Thoracic aorta (tissue), 2 donors: ENCODE results near the gene NQO2. TPM values are rescaled to one million over a fixed set of nuclear protein-coding genes. Genes with fewer than 3 reads are reported as not detected.

Source experiments
- ATAC-seq: fragments of 150-250 bp; one replicate; pipeline ENCODE4 v1.8.0; 2017; ENCODE audit warnings: low read depth; ENCODE audit not compliant: insufficient number of reproducible peaks, low FRiP score
- DNase-seq: peaks from one replicate; pipeline ENCODE4 v3.0.0-alpha.2; 2020; ENCODE audit warnings: low spot score
- H3K27ac ChIP-seq, 2 donors: fragments of 200-600 bp; sonication (generic); 1 replicate in 1 of 2; 2 replicates in 1 of 2; pipeline ENCODE4 v1.5.1; 2016; ENCODE audit warnings: mild to moderate bottlenecking in 2 of 2, moderate library complexity in 2 of 2
- H3K27me3 ChIP-seq: fragments of 200-600 bp; sonication (generic); replicated peaks from 2 replicates; pipeline ENCODE4 v1.6.0; 2016; ENCODE audit warnings: mild to moderate bottlenecking; ENCODE audit not compliant: insufficient read depth
- H3K36me3 ChIP-seq: fragments of 200-600 bp; sonication (generic); one replicate; pipeline ENCODE4 v1.5.1; 2016
- H3K4me1 ChIP-seq, 2 donors: fragments of 200-600 bp; sonication (generic); 1 replicate in 1 of 2; 2 replicates in 1 of 2; pipeline versions ENCODE4 v1.5.1 to v1.6.0; 2016; ENCODE audit warnings: low read depth in 2 of 2, mild to moderate bottlenecking in 1 of 2; ENCODE audit not compliant: control insufficient read depth in 1 of 2
- H3K4me3 ChIP-seq: fragments of 200-600 bp; sonication (generic); 2 replicates; pipeline ENCODE4 v1.5.1; 2016; ENCODE audit warnings: mild to moderate bottlenecking
- H3K9me3 ChIP-seq: fragments of 200-600 bp; sonication (generic); 2 replicates; pipeline ENCODE4 v1.5.1; 2016
- total RNA-seq, 2 donors: library from RNA; depleted of rRNA; stranded (reverse); fragments of >200 nt; gene quantifications; one replicate each; pipeline versions ENCODE4 v1.1.0 to v1.2.3, GENCODE V29; 2016
- TF ChIP-seq, protein P1 (sequence below): fragments of 200-600 bp; sonication (generic); IDR thresholded peaks from one replicate; pipeline ENCODE4 v1.5.1; 2019; ENCODE audit warnings: antibody characterized with exemption

Gene NQO2
- total RNA-seq, 2 donors from 2014 or later = 23.0 to 25.7 TPM

DNA sequence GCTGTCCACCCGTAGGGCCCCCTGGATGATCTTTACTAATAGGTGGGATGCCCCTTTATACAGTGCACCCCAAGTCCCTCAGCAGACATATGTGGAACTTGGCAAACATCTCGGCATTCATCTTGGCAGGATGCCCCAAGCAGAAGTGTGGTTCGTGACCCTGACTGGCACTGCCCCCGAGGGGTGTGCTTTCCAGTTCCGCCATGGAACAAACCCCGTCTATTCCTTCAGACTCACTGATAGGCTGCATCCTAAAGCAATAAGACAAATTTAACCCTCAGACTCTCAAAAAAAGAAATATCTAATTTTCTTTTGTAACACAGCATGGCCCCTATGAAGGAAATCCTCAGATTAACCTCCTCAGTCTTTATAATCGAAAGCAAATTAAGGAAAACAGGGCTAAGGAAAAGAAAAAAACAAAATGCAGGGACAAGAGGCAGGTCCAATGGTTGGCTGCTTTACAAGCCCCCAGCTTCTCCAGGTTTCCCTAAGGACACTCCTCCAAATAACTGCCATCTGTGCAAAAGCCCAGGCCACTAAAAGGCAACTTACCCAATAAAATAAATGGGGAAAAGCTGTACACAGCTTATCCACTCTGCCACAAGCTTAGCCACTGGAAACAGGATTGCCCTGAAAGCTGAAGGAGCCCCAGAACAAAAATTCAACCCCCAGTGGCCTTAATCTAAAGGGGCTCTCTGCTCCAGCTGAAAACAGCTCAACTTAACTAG, 38.1 kb downstream of the NQO2 start:
- H3K27ac ChIP-seq = no peak overlapping the region
- no peaks in the 10 kb centered on the region for H3K4me1 ChIP-seq
- no peak for ATAC-seq
- H3K27me3 ChIP-seq = no peaks in the 10 kb centered on the region
- TF ChIP-seq, protein P1, sequence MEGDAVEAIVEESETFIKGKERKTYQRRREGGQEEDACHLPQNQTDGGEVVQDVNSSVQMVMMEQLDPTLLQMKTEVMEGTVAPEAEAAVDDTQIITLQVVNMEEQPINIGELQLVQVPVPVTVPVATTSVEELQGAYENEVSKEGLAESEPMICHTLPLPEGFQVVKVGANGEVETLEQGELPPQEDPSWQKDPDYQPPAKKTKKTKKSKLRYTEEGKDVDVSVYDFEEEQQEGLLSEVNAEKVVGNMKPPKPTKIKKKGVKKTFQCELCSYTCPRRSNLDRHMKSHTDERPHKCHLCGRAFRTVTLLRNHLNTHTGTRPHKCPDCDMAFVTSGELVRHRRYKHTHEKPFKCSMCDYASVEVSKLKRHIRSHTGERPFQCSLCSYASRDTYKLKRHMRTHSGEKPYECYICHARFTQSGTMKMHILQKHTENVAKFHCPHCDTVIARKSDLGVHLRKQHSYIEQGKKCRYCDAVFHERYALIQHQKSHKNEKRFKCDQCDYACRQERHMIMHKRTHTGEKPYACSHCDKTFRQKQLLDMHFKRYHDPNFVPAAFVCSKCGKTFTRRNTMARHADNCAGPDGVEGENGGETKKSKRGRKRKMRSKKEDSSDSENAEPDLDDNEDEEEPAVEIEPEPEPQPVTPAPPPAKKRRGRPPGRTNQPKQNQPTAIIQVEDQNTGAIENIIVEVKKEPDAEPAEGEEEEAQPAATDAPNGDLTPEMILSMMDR = no peak
- no peaks in the 10 kb centered on the region for H3K9me3 ChIP-seq
- H3K36me3 ChIP-seq = no peaks in the 10 kb centered on the region
- no peak for DNase-seq
- no peak overlapping the region for H3K4me3 ChIP-seq

GRCh38 chr6:3039384-3039783, 39.7 kb downstream of the NQO2 start:
- no peak overlapping the region for H3K4me3 ChIP-seq
- H3K9me3 ChIP-seq = no peaks in the 10 kb centered on the region
- H3K27me3 ChIP-seq = no peaks in the 10 kb centered on the region
- DNase-seq (no peak), ATAC-seq (no peak)
- H3K4me1 ChIP-seq = no peaks in the 10 kb centered on the region
- no peak overlapping the region for H3K27ac ChIP-seq
- TF ChIP-seq, protein P1 = no peak
- no peaks in the 10 kb centered on the region for H3K36me3 ChIP-seq

GRCh38 chr6:3041147-3041546, 41.5 kb downstream of the NQO2 start:
- no peaks in the 10 kb centered on the region for H3K9me3 ChIP-seq
- TF ChIP-seq, protein P1 = no peak
- H3K27ac ChIP-seq = no peak overlapping the region
- ATAC-seq (no peak), DNase-seq (no peak)
- H3K4me3 ChIP-seq = no peak overlapping the region
- H3K4me1 ChIP-seq = no peaks in the 10 kb centered on the region
- H3K27me3 ChIP-seq = no peaks in the 10 kb centered on the region
- no peaks in the 10 kb centered on the region for H3K36me3 ChIP-seq

DNA sequence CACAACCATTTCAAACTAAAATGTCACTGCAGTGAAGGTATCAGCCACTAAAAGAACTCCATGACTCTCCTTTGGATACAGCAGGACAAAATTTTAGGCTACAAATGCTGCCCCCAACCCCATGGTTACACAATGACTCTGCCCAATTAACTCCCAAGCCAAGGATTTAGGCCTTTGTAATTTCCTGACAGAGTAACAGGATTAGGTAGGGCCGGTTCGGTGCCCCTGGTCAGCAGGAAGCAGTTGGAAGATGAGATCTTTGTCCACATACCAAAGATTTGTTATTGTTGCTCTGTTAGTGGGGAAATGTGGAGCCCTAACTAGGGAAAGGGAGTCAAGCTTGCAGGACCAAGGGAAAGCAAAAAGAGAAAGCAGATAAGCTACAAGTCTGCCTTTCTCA, 41.9 kb downstream of the NQO2 start:
- TF ChIP-seq, protein P1 = no peak
- no peak for ATAC-seq
- Histone ChIP-seq H3K27me3 (no peaks in the 10 kb centered on the region), H3K36me3 (no peaks in the 10 kb centered on the region), H3K4me3 (no peak overlapping the region), H3K27ac (no peak overlapping the region), H3K4me1 (no peaks in the 10 kb centered on the region), H3K9me3 (no peaks in the 10 kb centered on the region)
- DNase-seq = no peak

- no peak overlapping the region for H3K4me3 ChIP-seq
- TF ChIP-seq, protein P1 = no peak
- no peaks in the 10 kb centered on the region for H3K9me3 ChIP-seq
- no peak for ATAC-seq
- no peak overlapping the region for H3K27ac ChIP-seq
- no peak for DNase-seq
- H3K27me3 ChIP-seq = no peaks in the 10 kb centered on the region
- no peaks in the 10 kb centered on the region for H3K36me3 ChIP-seq
- no peaks in the 10 kb centered on the region for H3K4me1 ChIP-seq
These were observed 45.7 kb downstream of the NQO2 start for GRCh38 chr6:3045369-3045768.
